GM12878 (cell line): ENCODE data around the gene AGAP1.

Source experiments
- CHD4 ChIP-seq: fragments of 200-600 bp; sonication (generic); IDR thresholded peaks from 2 replicates; pipeline ENCODE4 v1.6.1; 2016; ENCODE audit warnings: mild to moderate bottlenecking
- CREB1 ChIP-seq: IDR thresholded peaks from 2 replicates; pipeline ENCODE4 v1.6.1; 2012; ENCODE audit warnings: low read depth, mild to moderate bottlenecking, inconsistent platforms
- CTCF ChIP-seq, 3 experiments: IDR thresholded peaks in 2 of 3; conservative IDR thresholded peaks in 1 of 3; 2 replicates each; pipeline ENCODE4 v1.5.1; 2011; ENCODE audit warnings: low read depth in 3 of 3, low read length in 3 of 3, mild to moderate bottlenecking in 3 of 3, control low read depth in 2 of 3, moderate library complexity in 2 of 3, inconsistent platforms in 1 of 3, mixed read lengths in 1 of 3; ENCODE audit not compliant: control insufficient read depth in 2 of 3, insufficient read depth in 1 of 3; ENCODE audit errors: extremely low read depth in 1 of 3
- EGR1 ChIP-seq, 2 experiments: IDR thresholded peaks; 1 replicate in 1 of 2; 2 replicates in 1 of 2; pipeline ENCODE4 v1.6.1; 2011 to 2012; ENCODE audit warnings: low read depth in 2 of 2, low read length in 2 of 2, borderline replicate concordance in 1 of 2, mild to moderate bottlenecking in 1 of 2, moderate library complexity in 1 of 2
- FOXM1 ChIP-seq: IDR thresholded peaks from 2 replicates; pipeline ENCODE4 v1.6.1; 2012; ENCODE audit warnings: low read depth, mild to moderate bottlenecking, inconsistent platforms, low read length, moderate library complexity
- JUND ChIP-seq: IDR thresholded peaks from 2 replicates; pipeline ENCODE4 v1.6.1; 2012; ENCODE audit warnings: low read depth, mild to moderate bottlenecking, low read length, improper control_type of control experiment, moderate library complexity
- POLR2AphosphoS5 ChIP-seq: IDR thresholded peaks from 2 replicates; pipeline ENCODE4 v1.6.1; 2011; ENCODE audit warnings: mild to moderate bottlenecking, low read length, inconsistent platforms
- USF1 ChIP-seq: IDR thresholded peaks from 2 replicates; pipeline ENCODE4 v1.6.1; 2011; ENCODE audit warnings: borderline replicate concordance, low read depth, mild to moderate bottlenecking, moderate library complexity, mixed read lengths, low read length; ENCODE audit not compliant: insufficient read depth; ENCODE audit errors: extremely low read length

DNA sequence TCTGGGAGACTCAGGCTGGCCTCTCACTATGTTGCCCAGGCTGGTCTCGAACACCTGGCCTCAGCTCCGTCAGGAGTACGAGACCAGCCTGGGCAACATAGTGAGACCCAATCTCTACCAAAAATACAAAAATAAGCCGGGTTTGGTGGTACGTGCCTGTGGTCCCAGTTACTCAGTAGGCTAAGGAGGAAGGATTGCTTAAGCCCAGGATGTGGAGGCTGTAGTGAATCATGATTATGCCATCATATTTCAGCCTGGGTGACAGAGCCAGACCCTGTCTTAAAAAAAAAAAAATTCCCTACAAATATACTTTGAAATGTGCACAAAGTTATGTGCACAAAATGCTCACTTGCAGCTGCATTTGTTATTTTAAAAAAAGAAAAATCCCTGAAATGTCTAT lies 26.3 kb upstream of the AGAP1 start:
- TF ChIP-seq CREB1 (no peak), USF1 (no peak), FOXM1 (no peak), CTCF (IDR thresholded peaks at IDR 0.05 in 2 of 3, conservative IDR thresholded peaks at IDR 0.05 in 1 of 3; ENCODE audit: control insufficient read depth in 2 of 3, extremely low read depth in 1 of 3, insufficient read depth in 1 of 3, low read depth in 3 of 3, low read length in 3 of 3) (no peak), EGR1 (IDR thresholded peaks at IDR 0.05; ENCODE audit: borderline replicate concordance in 1 of 2, low read depth in 2 of 2, low read length in 2 of 2) (no peak), CHD4 (no peak), JUND (no peak), POLR2AphosphoS5 (no peak)
